Heart right ventricle (tissue), 16 donors: ENCODE results near the gene STK36. TPM values are rescaled to one million over a fixed set of nuclear protein-coding genes. Genes with fewer than 3 reads are reported as not detected.

ENCODE experiments used
- ATAC-seq, 8 donors: fragments of 200-7000 bp; cut with Tn5 transposase; one replicate each; pipeline ENCODE4 v1.9.1; 2020; ENCODE audit warnings: mild to moderate bottlenecking in 8 of 8, moderate library complexity in 8 of 8, moderate number of reproducible peaks in 1 of 8
- DNase-seq, 2 donors: peaks; one replicate each; pipeline ENCODE4 v3.0.0-alpha.2; 2020
- H3K27ac ChIP-seq, 10 donors: fragments of 200-600 bp; sonication (generic) in 2 of 10; one replicate each; pipeline versions ENCODE4 v1.5.0 to v1.8.0; 2020 to 2022; ENCODE audit warnings: mild to moderate bottlenecking in 3 of 10
- H3K27me3 ChIP-seq, 7 donors: fragments of 200-600 bp; one replicate each; pipeline ENCODE4 v1.8.0; 2021 to 2022; ENCODE audit warnings: mild to moderate bottlenecking in 2 of 7
- H3K36me3 ChIP-seq, 9 donors: fragments of 200-600 bp; sonication (generic) in 1 of 9; one replicate each; pipeline versions ENCODE4 v1.5.0 to v1.8.0; 2020 to 2022; ENCODE audit warnings: mild to moderate bottlenecking in 2 of 9
- H3K4me1 ChIP-seq, 9 donors: fragments of 200-600 bp; sonication (generic) in 1 of 9; one replicate each; pipeline versions ENCODE4 v1.5.0 to v1.8.0; 2020 to 2022; ENCODE audit warnings: mild to moderate bottlenecking in 4 of 9
- H3K4me3 ChIP-seq, 10 donors: fragments of 200-600 bp; sonication (generic) in 2 of 10; one replicate each; pipeline versions ENCODE4 v1.5.0 to v1.8.0; 2020 to 2022; ENCODE audit warnings: mild to moderate bottlenecking in 7 of 10, moderate library complexity in 2 of 10
- H3K9me3 ChIP-seq, 11 donors: fragments of 200-600 bp in 10 of 11; sonication (generic) in 2 of 11; one replicate each; pipeline versions ENCODE4 v1.5.0 to v1.8.0; 2013 to 2022; ENCODE audit warnings: mild to moderate bottlenecking in 2 of 11, control low read depth in 1 of 11, moderate library complexity in 1 of 11
- WGBS, 2 donors: extraction: QIAGEN DNeasy Blood & Tissue Kit; methylation state at CpG; one replicate each; pipeline ENCODE4 v1.1.7; 2013; ENCODE audit warnings: inconsistent platforms in 1 of 2; 5-methylcytosine and 5-hydroxymethylcytosine counted together
- intact Hi-C, 10 donors: fragments of 100-400 bp; cut with DNase I; formaldehyde crosslinking; loops; one replicate each; pipeline versions ENCODE4 v1.11.1 to v1.14.2; 2022
- polyA plus RNA-seq, 2 donors: library from polyadenylated mRNA; stranded (reverse); fragments of 200-250 nt; gene quantifications; one replicate each; pipeline ENCODE4 v1.2.3, GENCODE V29; 2013
- total RNA-seq, 10 donors: library from RNA; stranded (reverse); fragmentation: NEBNext Ultra II Directional in 3 of 10; extraction: Animal tissue kit (Norgen Biotek cat#: 25700) in 3 of 10; gene quantifications; one replicate each; pipeline versions ENCODE4 v1.2.1 to v1.2.4, GENCODE V29; 2021 to 2023
- TF ChIP-seq, protein P1 (sequence below), 9 donors: fragments of 200-600 bp; sonication (generic) in 2 of 9; IDR thresholded peaks; one replicate each; pipeline versions ENCODE4 v1.5.0 to v1.8.0; 2021 to 2022; ENCODE audit warnings: antibody characterized with exemption in 9 of 9, mild to moderate bottlenecking in 5 of 9, moderate library complexity in 1 of 9
- donor health status: Arrhythmogenic right ventricular cardiomyopathy.
- donor health status: ischemic (EF 13 %, LVEDD 7.1; RV severe dilation, severe dysfunction).
- donor health status: healthy with polysubstance abuse.
- donor health status: DM: no; HTN: yes; CAD: no.
- donor health status: DM: no; HTN: no; CAD: no.
- donor health status: ischemic (EF 25% LVEDD 6.9; RV normal size, moderate dysfunction).
- donor health status: ischemic (EF 25% LVEDD 5.7; RV mildly dilated, moderate dysfunction).
- donor health status: healthy.
- donor health status: DM: yes; HTN: yes; CAD: no.
- donor health status: Ischemic cardiomyopathy.
- donor health status: ischemic (EF 35%, LVEDD 5.7; RV mildly dilated, moderate dysfunction).
- donor health status: nonischemic (EF 11% LVEDD 7.7; RV severe dilation, severe dysfunction).
- donor health status: DM: yes; HTN: yes; CAD: no.
- donor health status: PGD.
- donor health status: ischemic (EF 29% LVEDD 5.4; RV normal size, mild dysfunction).
- donor health status: nonischemic (EF 23%, LVEDD 6.1; RV moderate dilation, normal function).

The STK36 gene
- total and polyA plus RNA-seq, 12 donors: 4.2 to 18.8 (median 6.9) TPM

DNA sequence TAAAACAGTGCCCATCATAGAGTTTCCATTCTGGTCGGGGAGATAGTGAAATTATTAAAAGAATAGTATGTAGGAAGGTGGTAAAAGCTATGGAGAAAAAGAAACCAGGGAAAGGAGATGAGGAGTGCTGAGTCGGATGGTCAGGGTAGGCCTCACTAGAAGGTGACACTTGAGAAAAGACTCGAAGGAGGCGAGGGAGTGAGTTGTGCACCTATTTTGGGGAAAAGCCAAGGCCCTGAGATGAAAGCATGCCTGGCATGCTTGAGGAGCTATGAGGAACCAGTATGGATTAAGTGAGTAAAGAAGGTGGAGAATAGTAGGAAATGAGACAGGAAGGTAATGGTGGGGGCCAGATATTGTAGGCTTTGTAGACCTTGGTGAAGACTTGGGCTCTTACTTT is 31.5 kb downstream of the STK36 start:
- ATAC-seq: no peak
- 74 to 80% methylated on average over 4 of the region's 4 CpGs for WGBS, 2 donors
- H3K27me3 ChIP-seq: no peaks in the 10 kb centered on the region
- intact Hi-C loops: no loop called here
- H3K4me1 ChIP-seq: no peaks in the 10 kb centered on the region
- peaks cover 0 to 31% (median 0%) of the 10 kb centered on the region in 9 donors for H3K36me3 ChIP-seq
- H3K27ac ChIP-seq: no peak overlapping the region
- H3K9me3 ChIP-seq: no peaks in the 10 kb centered on the region
- DNase-seq: no peak
- TF ChIP-seq, protein P1, sequence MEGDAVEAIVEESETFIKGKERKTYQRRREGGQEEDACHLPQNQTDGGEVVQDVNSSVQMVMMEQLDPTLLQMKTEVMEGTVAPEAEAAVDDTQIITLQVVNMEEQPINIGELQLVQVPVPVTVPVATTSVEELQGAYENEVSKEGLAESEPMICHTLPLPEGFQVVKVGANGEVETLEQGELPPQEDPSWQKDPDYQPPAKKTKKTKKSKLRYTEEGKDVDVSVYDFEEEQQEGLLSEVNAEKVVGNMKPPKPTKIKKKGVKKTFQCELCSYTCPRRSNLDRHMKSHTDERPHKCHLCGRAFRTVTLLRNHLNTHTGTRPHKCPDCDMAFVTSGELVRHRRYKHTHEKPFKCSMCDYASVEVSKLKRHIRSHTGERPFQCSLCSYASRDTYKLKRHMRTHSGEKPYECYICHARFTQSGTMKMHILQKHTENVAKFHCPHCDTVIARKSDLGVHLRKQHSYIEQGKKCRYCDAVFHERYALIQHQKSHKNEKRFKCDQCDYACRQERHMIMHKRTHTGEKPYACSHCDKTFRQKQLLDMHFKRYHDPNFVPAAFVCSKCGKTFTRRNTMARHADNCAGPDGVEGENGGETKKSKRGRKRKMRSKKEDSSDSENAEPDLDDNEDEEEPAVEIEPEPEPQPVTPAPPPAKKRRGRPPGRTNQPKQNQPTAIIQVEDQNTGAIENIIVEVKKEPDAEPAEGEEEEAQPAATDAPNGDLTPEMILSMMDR (IDR thresholded peaks at IDR 0.05): no peak
- H3K4me3 ChIP-seq: no peak overlapping the region

DNA sequence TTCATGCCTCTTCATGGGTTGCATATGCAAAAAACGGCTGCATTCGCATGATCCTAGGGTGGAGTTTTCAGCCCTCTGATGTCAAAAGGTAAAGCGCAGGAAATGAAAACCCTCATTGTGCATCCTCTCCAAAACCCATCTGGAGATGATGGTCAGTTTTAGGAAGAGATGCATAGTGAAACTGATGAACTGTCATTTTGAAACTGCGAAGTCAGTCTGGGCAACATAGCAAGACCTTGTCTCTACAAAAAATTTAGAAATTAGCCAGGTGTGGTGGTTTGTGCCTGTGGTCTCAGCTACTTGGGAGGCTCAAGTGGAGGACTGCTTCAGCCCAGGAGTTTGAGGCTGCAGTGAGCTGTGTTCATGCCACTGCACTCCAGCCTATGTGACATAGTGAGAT is 36.2 kb downstream of the STK36 start:
- DNase-seq (no peak), ATAC-seq (no peak)
- no peaks in the 10 kb centered on the region for H3K36me3 ChIP-seq
- TF ChIP-seq, protein P1 (IDR thresholded peaks at IDR 0.05): no peak
- H3K9me3 ChIP-seq: no peaks in the 10 kb centered on the region
- no peak overlapping the region for H3K4me3 ChIP-seq
- WGBS, 2 donors: 94 to 95% methylated on average over 4 of the region's 4 CpGs
- no peak overlapping the region for H3K27ac ChIP-seq
- H3K4me1 ChIP-seq: peaks cover 0 to 24% (median 8%) of the 10 kb centered on the region in 9 donors
- no peaks in the 10 kb centered on the region for H3K27me3 ChIP-seq
- intact Hi-C loops: no loop called here

DNA sequence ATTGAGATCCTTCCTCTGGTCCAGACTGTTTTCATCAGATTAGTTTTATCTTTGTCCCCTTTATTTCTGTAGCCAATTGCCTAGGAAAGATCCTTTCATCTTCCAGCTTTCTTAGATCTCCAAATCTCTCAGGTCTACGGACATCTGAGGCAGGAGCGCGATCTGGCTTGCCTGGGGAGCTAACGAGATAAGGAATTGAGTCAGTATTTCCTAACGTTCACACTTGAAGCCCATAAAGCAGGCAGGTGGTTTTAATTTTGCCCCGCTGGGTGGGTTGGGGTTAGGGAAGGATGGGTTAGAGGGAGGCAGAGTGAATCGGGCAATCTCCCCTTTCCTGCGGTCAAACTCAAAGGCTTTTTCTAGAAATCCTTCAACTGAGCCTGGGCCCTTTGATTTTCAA is 38.0 kb downstream of the STK36 start:
- WGBS, 2 donors: 63 to 74% methylated on average over 8 of the region's 8 CpGs
- TF ChIP-seq, protein P1 (IDR thresholded peaks at IDR 0.05): no peak
- intact Hi-C loops: loop anchor here in 9 of 10 donors (1.0 to 10.0 kb wide), 5 partner anchors 75 to 137 kb away; partner anchors contain the start of genes CYP27A1 (in 1 of the 9) and PRKAG3 (in 1 of the 9)

DNA sequence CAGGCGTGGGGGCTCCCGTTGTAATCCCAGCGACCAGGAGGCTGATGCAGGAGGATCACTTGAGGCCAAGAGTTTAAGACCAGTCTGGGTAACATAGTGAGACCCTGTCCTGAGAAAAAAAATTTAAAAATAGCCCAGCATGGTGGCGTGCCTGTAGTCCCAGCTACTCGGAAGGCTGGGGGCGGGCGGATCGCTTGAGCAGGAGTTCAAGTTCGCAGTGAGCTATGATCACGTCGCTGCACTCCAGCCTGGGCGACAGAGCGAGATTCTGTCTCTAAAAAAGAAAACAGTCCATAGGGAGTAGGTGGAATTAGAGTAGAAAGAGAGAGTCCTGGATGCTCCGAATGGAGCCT is 38.4 kb downstream of the STK36 start:
- TF ChIP-seq, protein P1 (IDR thresholded peaks at IDR 0.05): no peak
- 36 to 41% methylated on average over 14 of the region's 14 CpGs for WGBS, 2 donors

More for the DNA sequence above, 38.0 kb downstream of the STK36 start:
- Histone ChIP-seq H3K4me3 (peak overlapping the region in 7 of 10 donors; percentile 80 to 94 (median 87)), H3K36me3 (no peaks in the 10 kb centered on the region), H3K4me1 (peaks cover 0 to 42% (median 12%) of the 10 kb centered on the region in 9 donors), H3K9me3 (no peaks in the 10 kb centered on the region), H3K27ac (peak overlapping the region in 1 of 10 donors; percentile 94), H3K27me3 (no peaks in the 10 kb centered on the region)
- ATAC-seq (no peak), DNase-seq (no peak)

More for the DNA sequence above, 38.4 kb downstream of the STK36 start:
- no peak for DNase-seq
- H3K4me1 ChIP-seq: peaks cover 0 to 46% (median 12%) of the 10 kb centered on the region in 9 donors
- H3K4me3 ChIP-seq: peak overlapping the region in 9 of 10 donors; percentile 73 to 94 (median 83)
- H3K27ac ChIP-seq: peak overlapping the region in 6 of 10 donors; percentile 88 to 94 (median 92)
- intact Hi-C loops: loop anchor here in 9 of 10 donors (1.0 to 10.0 kb wide), 5 partner anchors 74 to 137 kb away; partner anchors contain the start of genes CYP27A1 (in 1 of the 9) and PRKAG3 (in 1 of the 9)
- H3K9me3 ChIP-seq: no peaks in the 10 kb centered on the region
- no peaks in the 10 kb centered on the region for H3K27me3 ChIP-seq
- ATAC-seq: peak in 4 of 8 donors; percentile 3 to 18 (median 8)
- H3K36me3 ChIP-seq: no peaks in the 10 kb centered on the region
